Lower lobe of right lung (tissue), 2 donors: ENCODE data around the gene SKP2. TPM values are rescaled to one million over a fixed set of nuclear protein-coding genes. Genes with fewer than 3 reads are reported as not detected.

Source experiments
- ATAC-seq, 2 donors: fragments of 200-7000 bp; cut with Tn5 transposase; one replicate each; pipeline ENCODE4 v1.9.1; 2020 to 2022; ENCODE audit warnings: mild to moderate bottlenecking in 2 of 2, moderate library complexity in 2 of 2
- DNase-seq: peaks from one replicate; pipeline ENCODE4 v3.0.0-alpha.2; 2020
- H3K27ac ChIP-seq: fragments of 200-600 bp; one replicate; pipeline ENCODE4 v1.8.0; 2022
- H3K27me3 ChIP-seq: fragments of 200-600 bp; one replicate; pipeline ENCODE4 v1.8.0; 2022; ENCODE audit warnings: low read depth
- H3K36me3 ChIP-seq: fragments of 200-600 bp; one replicate; pipeline ENCODE4 v1.8.0; 2022; ENCODE audit warnings: mild to moderate bottlenecking
- H3K4me1 ChIP-seq: fragments of 200-600 bp; one replicate; pipeline ENCODE4 v1.8.0; 2022
- H3K4me3 ChIP-seq: fragments of 200-600 bp; one replicate; pipeline ENCODE4 v1.8.0; 2022; ENCODE audit warnings: mild to moderate bottlenecking
- H3K9me3 ChIP-seq: fragments of 200-600 bp; one replicate; pipeline ENCODE4 v1.8.0; 2022
- intact Hi-C: fragments of 100-400 bp; cut with DNase I; formaldehyde crosslinking; loops from one replicate; pipeline ENCODE4 v1.11.0; 2022
- total RNA-seq: library from RNA; stranded (reverse); fragmentation: NEBNext Ultra II Directional; extraction: Animal tissue kit (Norgen Biotek cat#: 25700); gene quantifications from one replicate; pipeline ENCODE4 v1.2.1, GENCODE V29; 2021
- TF ChIP-seq, protein P1 (sequence below): fragments of 200-600 bp; IDR thresholded peaks from one replicate; pipeline ENCODE4 v1.8.0; 2022; ENCODE audit warnings: antibody characterized with exemption, mild to moderate bottlenecking
- donor health status: DM: no; HTN: yes; CAD: no; lungs with severe emphysema.

The SKP2 gene
- total RNA-seq, 1 donor from 2014 or later, result 15.6 TPM

DNA sequence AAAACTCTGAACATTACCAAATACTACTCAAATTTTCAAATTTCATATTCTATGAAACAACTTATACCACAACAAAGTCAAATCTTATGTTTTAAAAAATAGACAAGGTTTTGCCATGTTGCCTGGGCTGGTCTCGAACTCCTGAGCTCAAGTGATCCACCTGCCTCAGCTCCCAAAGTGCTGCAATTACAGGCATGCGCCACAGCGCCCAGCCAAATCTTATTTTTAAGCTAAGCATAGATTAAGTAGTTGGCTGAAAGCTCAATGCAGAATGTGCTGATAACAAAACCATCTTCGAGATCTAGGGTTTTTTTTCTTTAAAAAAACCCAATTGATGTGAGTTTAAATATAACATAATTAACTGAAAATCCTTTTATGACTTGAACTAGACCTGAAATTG is 6.6 kb upstream of the SKP2 start:
- Histone ChIP-seq H3K36me3 (peaks cover 22% of the 10 kb centered on the region), H3K27me3 (no peaks in the 10 kb centered on the region), H3K27ac (no peak overlapping the region), H3K4me3 (no peak overlapping the region), H3K4me1 (peaks cover 4% of the 10 kb centered on the region), H3K9me3 (no peaks in the 10 kb centered on the region)
- TF ChIP-seq, protein P1, sequence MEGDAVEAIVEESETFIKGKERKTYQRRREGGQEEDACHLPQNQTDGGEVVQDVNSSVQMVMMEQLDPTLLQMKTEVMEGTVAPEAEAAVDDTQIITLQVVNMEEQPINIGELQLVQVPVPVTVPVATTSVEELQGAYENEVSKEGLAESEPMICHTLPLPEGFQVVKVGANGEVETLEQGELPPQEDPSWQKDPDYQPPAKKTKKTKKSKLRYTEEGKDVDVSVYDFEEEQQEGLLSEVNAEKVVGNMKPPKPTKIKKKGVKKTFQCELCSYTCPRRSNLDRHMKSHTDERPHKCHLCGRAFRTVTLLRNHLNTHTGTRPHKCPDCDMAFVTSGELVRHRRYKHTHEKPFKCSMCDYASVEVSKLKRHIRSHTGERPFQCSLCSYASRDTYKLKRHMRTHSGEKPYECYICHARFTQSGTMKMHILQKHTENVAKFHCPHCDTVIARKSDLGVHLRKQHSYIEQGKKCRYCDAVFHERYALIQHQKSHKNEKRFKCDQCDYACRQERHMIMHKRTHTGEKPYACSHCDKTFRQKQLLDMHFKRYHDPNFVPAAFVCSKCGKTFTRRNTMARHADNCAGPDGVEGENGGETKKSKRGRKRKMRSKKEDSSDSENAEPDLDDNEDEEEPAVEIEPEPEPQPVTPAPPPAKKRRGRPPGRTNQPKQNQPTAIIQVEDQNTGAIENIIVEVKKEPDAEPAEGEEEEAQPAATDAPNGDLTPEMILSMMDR, result no peak
- ATAC-seq, result no peak
- intact Hi-C loops, result no loop called here
- no peak for DNase-seq

DNA sequence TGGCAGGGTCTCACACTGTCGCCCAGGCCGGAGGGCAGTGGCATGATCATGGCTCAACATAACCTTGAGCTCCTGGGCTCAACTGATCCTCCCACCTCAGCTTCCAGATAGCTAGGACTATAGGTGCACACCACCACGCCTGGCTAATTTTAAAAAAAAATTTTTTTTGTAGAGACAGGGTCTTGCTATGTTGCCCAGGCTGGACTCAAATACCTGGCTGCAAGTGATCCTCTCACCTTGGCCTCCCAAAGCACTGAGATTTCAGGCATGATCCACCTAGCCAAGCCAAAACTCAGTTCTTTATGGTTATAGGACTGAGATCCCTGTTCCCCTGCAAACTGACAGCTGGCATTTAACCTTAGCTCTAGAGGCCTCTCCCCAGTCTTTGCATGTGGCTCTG is 5.5 kb upstream of the SKP2 start:
- Histone ChIP-seq H3K4me3 (no peak overlapping the region), H3K36me3 (peaks cover 12% of the 10 kb centered on the region), H3K4me1 (peaks cover 11% of the 10 kb centered on the region), H3K27me3 (no peaks in the 10 kb centered on the region), H3K9me3 (no peaks in the 10 kb centered on the region), H3K27ac (no peak overlapping the region)
- ATAC-seq (no peak), DNase-seq (no peak)
- TF ChIP-seq, protein P1, result no peak
- intact Hi-C loops, result no loop called here

DNA sequence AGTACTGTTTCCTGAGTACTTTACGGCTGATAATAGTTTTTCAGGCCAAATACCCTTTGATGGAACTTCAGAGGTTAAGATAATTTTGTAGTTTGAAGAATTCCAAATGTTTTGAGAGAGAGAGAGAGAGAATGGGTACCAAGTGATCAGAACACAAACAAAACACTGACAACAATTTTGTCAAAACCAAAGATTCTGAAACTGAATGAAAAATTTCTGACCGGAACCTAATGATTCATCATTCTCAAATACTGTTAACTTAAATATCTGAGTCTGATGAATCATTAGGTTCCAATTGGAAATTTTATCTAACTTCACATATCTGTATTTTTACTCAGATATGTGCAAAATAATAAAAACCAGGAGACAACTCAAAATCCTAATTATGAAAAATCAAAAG is 4.2 kb upstream of the SKP2 start:
- no peak for ATAC-seq
- TF ChIP-seq, protein P1, result no peak
- Histone ChIP-seq H3K4me3 (no peak overlapping the region), H3K27ac (no peak overlapping the region), H3K36me3 (no peaks in the 10 kb centered on the region), H3K4me1 (peaks cover 14% of the 10 kb centered on the region), H3K9me3 (no peaks in the 10 kb centered on the region), H3K27me3 (no peaks in the 10 kb centered on the region)
- intact Hi-C loops, result no loop called here
- no peak for DNase-seq

DNA sequence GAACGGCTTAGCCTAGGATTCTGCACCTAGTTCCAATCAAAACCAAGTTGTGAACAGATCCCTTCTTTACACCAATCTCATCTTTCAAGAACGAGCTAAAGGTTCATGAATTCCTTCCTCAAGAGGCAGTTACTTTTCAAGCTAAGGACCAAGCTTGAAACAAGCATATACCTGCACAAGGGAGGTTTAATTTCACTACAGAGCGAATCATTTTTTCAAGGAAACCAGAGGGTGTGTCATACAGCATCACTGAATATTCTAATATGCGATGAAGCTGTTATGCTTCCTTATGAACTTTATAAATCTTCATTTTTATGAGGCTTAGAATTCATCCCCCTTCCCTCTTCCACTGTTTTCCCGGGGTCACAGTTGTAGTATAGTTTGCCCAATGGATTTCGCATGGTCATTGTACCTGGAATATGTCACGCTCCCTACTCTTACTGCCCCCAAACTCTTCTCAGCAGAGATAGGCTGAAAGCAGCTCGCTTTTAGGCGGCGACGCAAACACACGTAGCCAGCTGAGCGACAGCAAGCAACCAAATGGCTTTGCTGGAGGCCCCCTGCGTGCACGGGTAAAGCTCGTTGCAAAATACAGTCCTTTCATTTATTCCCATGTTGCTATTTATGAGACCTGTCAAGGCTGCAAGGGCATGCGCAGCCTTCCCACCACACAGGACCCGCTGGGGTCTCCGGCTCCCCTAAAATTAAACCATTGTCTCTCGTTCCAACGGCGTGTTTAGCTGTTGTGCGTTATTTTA is 1.1 kb upstream of the SKP2 start:
- DNase-seq (peak; percentile 59), ATAC-seq (peak; percentile 21 to 39)
- Histone ChIP-seq H3K4me1 (peaks cover 27% of the 10 kb centered on the region), H3K36me3 (peaks cover 9% of the 10 kb centered on the region), H3K27me3 (no peaks in the 10 kb centered on the region), H3K9me3 (no peaks in the 10 kb centered on the region), H3K4me3 (peak overlapping the region; percentile 89), H3K27ac (peak overlapping the region; percentile 82)
- TF ChIP-seq, protein P1, result no peak
- intact Hi-C loops, result no loop called here

DNA sequence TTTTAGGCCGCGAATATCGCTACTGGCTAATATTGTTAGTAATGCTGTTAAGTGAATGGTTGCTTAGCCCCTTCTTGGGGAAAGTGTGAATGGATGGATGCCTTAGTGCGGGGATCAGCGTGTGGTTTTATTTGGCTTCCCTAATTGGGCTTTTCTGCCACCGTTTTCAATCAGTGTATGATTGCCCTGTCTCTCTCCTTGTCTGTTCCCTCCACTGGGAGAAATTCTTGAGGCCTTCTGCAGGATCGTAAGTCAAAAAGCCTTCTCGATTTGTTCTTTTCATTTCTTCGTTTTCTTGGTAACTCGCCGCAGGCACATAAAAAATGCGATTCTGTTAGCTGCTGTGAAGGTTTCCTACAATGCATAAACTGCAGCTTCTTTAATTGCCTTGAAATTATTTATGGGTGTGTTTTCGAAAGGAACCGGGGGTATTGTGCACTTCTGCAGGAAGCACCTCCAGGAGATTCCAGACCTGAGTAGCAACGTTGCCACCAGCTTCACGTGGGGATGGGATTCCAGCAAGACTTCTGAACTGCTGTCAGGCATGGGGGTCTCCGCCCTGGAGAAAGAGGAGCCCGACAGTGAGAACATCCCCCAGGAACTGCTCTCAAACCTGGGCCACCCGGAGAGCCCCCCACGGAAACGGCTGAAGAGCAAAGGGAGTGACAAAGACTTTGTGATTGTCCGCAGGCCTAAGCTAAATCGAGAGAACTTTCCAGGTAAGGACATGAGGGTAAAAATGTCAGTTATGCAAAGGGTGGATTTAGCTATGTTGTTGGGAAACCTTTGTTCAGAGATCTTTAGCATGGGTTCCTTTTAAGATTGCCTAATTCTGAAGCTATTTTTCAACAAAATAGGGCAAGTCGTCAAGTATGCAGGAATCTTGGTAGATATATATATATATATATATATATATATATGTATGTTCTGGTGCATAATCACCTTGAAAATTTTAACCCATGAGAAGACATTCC is 700 bp downstream of the SKP2 start:
- H3K4me3 ChIP-seq, result peak overlapping the region; percentile 89
- H3K9me3 ChIP-seq, result no peaks in the 10 kb centered on the region
- intact Hi-C loops, result no loop called here
- H3K27me3 ChIP-seq, result no peaks in the 10 kb centered on the region
- H3K4me1 ChIP-seq, result peaks cover 35% of the 10 kb centered on the region
- peak overlapping the region; percentile 82 for H3K27ac ChIP-seq
- TF ChIP-seq, protein P1, result no peak
- DNase-seq (no peak), ATAC-seq (peak in 1 of 2 donors; percentile 2)
- peaks cover 20% of the 10 kb centered on the region for H3K36me3 ChIP-seq
